ENCODE data around the gene FXYD4. TPM values are rescaled to one million over a fixed set of nuclear protein-coding genes. Genes with fewer than 3 reads are reported as not detected.
"Not testable (repeated sequence)": the region's sequence is repeated elsewhere in the genome, so short reads cannot be mapped to it uniquely, and the experiment has no call there.

Gene FXYD4
- total RNA-seq, 4 donors from 2014 or later: not detected

- not testable (repeated sequence) for DNase-seq (ENCODE audit: low spot score); ATAC-seq (ENCODE audit: low FRiP score)
Measured at GRCh38 chr10:43330824-43331127, 40.7 kb upstream of the FXYD4 start.

GRCh38 chr10:43333653-43334052 is 37.8 kb upstream of the FXYD4 start:
- ATAC-seq (ENCODE audit: low FRiP score): no peak
- DNase-seq (ENCODE audit: low spot score): no peak
- no peak for TF ChIP-seq CTCF (IDR thresholded peaks at IDR 0.05)

- no peak for DNase-seq (ENCODE audit: low spot score)
- ATAC-seq (ENCODE audit: low FRiP score): no peak
- no peak for TF ChIP-seq CTCF (IDR thresholded peaks at IDR 0.05)
Measured at GRCh38 chr10:43336061-43336460, 35.4 kb upstream of the FXYD4 start.

- TF ChIP-seq CTCF (IDR thresholded peaks at IDR 0.05): no peak
- DNase-seq (ENCODE audit: low spot score): no peak
- no peak for ATAC-seq (ENCODE audit: low FRiP score)
Measured at GRCh38 chr10:43336641-43337318, 34.7 kb upstream of the FXYD4 start.

GRCh38 chr10:43337536-43337935 is 33.9 kb upstream of the FXYD4 start:
- ATAC-seq (ENCODE audit: low FRiP score): not testable (repeated sequence)

GRCh38 chr10:43338117-43338516 is 33.3 kb upstream of the FXYD4 start:
- DNase-seq (ENCODE audit: low spot score): no peak

More at GRCh38 chr10:43337536-43337935, 33.9 kb upstream of the FXYD4 start:
- not testable (repeated sequence) for DNase-seq (ENCODE audit: low spot score)

GRCh38 chr10:43339136-43339535 is 32.3 kb upstream of the FXYD4 start:
- no peak for ATAC-seq (ENCODE audit: low FRiP score)
- no peak for DNase-seq (ENCODE audit: low spot score)
- no peak for TF ChIP-seq CTCF (IDR thresholded peaks at IDR 0.05)

More at GRCh38 chr10:43338117-43338516, 33.3 kb upstream of the FXYD4 start:
- no peak for ATAC-seq (ENCODE audit: low FRiP score)
- no peak for TF ChIP-seq CTCF (IDR thresholded peaks at IDR 0.05)

GRCh38 chr10:43340101-43340500 is 31.3 kb upstream of the FXYD4 start:
- no peak for ATAC-seq (ENCODE audit: low FRiP score)
- no peak for TF ChIP-seq CTCF (IDR thresholded peaks at IDR 0.05)

More at GRCh38 chr10:43340101-43340500, 31.3 kb upstream of the FXYD4 start:
- no peak for DNase-seq (ENCODE audit: low spot score)
